Stimulated activated naive CD4-positive, alpha-beta T cell (primary cell): Measurements from ENCODE around the gene CDON.
"Not testable (repeated sequence)": the region's sequence is repeated elsewhere in the genome, so short reads cannot be mapped to it uniquely, and the experiment has no call there.

Source experiments
- DNase-seq, 6 experiments: peaks; one replicate each; lab custom pipeline; 2025; lab: John Stamatoyannopoulos, UW

The CDON gene

GRCh38 chr11:126046570-126047195 is 16.0 kb downstream of the CDON start:
- no peak for DNase-seq

- DNase-seq, result no peak
Measured at GRCh38 chr11:126039485-126040271, 23.0 kb downstream of the CDON start.

- DNase-seq, result no peak
Measured at GRCh38 chr11:126035718-126036117, 26.9 kb downstream of the CDON start.

GRCh38 chr11:126034933-126035425 is 27.7 kb downstream of the CDON start:
- no peak for DNase-seq

- DNase-seq, result no peak
Measured at GRCh38 chr11:126034039-126034932, 28.4 kb downstream of the CDON start.

- no peak for DNase-seq
Measured at GRCh38 chr11:126032375-126032774, 30.3 kb downstream of the CDON start.

- DNase-seq, result no peak
Measured at GRCh38 chr11:126029805-126030204, 32.9 kb downstream of the CDON start.

GRCh38 chr11:126029237-126029636 is 33.4 kb downstream of the CDON start:
- DNase-seq, result no peak

- DNase-seq, result not testable (repeated sequence)
Measured at GRCh38 chr11:126028534-126028933, 34.1 kb downstream of the CDON start.

- no peak for DNase-seq
Measured at GRCh38 chr11:126026579-126026978, 36.1 kb downstream of the CDON start.

- DNase-seq, result no peak
Measured at GRCh38 chr11:126025822-126026221, 36.8 kb downstream of the CDON start.

GRCh38 chr11:126024123-126024522 is 38.5 kb downstream of the CDON start:
- no peak for DNase-seq

GRCh38 chr11:126012852-126013251 is 49.8 kb downstream of the CDON start:
- no peak for DNase-seq

GRCh38 chr11:126011754-126012153 is 50.9 kb downstream of the CDON start:
- DNase-seq, result no peak

- DNase-seq, result no peak
Measured at GRCh38 chr11:126011265-126011664, 51.4 kb downstream of the CDON start.

- DNase-seq, result no peak
Measured at GRCh38 chr11:126008956-126009355, 53.7 kb downstream of the CDON start.

GRCh38 chr11:126007238-126007637 is 55.4 kb downstream of the CDON start:
- DNase-seq, result no peak

- no peak for DNase-seq
Measured at GRCh38 chr11:126006068-126006467, 56.6 kb downstream of the CDON start.

- no peak for DNase-seq
Measured at GRCh38 chr11:126002181-126002580, 60.5 kb downstream of the CDON start.

GRCh38 chr11:125999234-125999880 is 63.3 kb downstream of the CDON start:
- no peak for DNase-seq

- no peak for DNase-seq
Measured at GRCh38 chr11:125998267-125998666, 64.4 kb downstream of the CDON start.

GRCh38 chr11:125995313-125995712 is 67.4 kb downstream of the CDON start:
- DNase-seq, result no peak
